Esophagus mucosa (tissue), 1 donor: ENCODE measurements around the gene STPG4. TPM values are rescaled to one million over a fixed set of nuclear protein-coding genes. Genes with fewer than 3 reads are reported as not detected.

Experiments used
- ATAC-seq: fragments of 200-7000 bp; cut with Tn5 transposase; one replicate; pipeline ENCODE4 v1.9.1; 2020
- total RNA-seq: library from RNA; stranded (reverse); gene quantifications from one replicate; pipeline ENCODE4 v1.2.4, GENCODE V29; 2023
- donor health status: DM: yes; HTN: yes; CAD: no.

STPG4 gene
- total RNA-seq, 1 donor from 2014 or later: 0.16 TPM

DNA sequence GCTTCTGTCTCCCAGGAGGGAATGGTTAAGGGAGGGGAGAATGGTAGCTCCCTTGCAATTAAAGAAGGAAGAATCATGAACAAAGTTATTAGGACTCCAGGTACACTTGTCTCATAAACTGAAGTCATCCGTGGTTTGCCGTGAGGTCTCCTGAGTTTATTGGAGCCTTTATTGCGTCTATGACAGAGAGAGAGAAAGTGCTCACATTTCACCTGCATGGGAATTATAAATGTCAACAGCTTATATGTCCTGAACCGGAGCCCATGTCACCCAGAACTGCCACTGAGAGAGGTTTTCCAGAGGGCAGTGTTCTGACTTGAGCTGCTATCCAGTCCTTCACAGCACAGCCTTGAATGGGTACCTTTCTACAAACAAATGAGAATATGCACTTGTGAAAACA is 104.3 kb downstream of the STPG4 start:
- ATAC-seq: no peak

DNA sequence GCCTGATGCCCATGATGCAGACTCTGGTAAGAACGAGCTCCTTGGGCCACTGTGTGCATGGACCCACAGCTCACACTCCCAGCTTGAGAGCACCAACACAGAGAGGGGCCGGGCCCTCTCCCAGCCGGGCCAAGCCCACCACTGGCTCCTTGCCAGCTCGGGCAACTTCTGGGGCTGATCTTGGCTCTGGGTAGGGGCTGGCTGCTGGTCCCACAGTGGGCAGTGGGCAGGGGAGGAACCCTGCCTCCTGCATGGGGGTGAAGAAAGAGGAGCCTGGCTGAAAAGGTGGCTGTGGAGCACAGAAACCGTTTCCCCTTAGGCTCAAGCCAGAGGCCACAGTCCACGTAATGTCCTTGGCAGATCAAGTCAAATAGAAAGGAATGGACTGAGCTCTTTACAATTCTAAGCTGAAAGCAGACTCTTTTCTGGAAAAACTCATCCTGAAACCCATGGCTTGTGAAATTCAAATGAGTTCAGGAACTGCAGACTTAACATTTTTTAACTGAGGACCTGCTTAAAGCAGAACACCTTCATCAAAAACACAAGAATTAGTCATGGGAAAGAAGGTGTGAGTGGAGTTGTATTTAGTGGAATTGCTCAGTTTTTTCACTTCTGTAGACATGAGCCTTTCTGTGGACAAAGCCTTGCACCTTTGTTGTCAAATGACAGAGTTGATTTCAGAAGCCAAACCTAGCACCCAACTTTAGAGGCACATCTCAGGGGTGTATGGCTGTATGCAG is 104.9 kb downstream of the STPG4 start:
- ATAC-seq: no peak

- no peak for ATAC-seq
Observed at GRCh38 chr2:47049502-47049901, 105.6 kb downstream of the STPG4 start.

DNA sequence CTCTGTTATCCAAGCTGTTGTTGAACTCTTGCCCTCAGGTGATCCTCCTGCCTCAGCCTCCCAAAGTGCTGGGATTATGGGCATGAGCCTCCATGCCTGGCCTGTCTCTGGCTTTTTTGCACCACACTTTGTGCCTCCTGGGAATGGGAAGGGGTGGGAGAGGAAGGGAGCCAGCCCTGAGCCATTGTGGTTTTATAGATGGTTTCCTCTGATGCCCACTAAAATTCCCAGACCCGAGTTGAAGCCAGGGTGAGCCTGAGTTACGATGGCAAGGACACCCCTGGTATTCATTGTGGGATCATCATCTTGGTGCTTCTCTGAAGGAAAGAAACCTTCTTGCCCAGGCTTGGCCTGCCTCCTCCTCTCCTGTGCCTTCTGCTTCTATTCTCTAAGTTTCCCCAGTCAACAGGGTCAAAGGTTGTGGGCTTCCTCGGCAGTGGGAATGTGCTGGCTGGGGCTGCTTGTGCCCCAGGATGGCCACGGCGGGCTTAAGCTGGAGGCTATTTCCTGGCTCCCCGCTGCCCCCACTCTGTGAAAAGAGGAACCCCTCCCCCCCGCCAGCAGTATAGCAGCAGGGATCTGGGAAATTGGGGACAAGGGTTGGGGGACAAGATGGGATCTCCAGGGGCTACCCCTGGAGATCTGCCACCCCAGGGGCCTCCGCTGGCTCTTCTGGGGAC is 106.2 kb downstream of the STPG4 start:
- ATAC-seq: no peak

DNA sequence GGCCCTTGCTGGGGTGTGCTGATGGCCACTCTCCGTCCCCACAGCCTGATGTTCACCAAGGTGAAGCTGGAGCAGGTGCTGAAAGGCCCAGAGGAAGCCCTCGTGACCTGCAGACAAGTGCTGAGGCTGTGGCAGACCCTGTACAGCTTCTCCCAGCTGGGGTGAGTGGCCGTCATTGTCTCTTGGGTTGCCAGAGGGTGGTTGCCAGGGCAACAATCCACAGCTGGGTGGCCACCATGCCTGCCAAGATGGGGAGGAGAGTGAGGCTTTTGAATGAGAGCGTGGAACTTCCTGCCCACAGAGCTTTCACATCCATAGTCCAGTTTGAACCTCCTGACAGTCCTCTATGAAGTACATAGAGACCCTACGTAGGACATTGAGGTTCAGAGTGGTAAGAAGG is 108.8 kb downstream of the STPG4 start:
- ATAC-seq: no peak

- peak; percentile 17 for ATAC-seq
Observed at GRCh38 chr2:47043891-47044239, 111.2 kb downstream of the STPG4 start.

DNA sequence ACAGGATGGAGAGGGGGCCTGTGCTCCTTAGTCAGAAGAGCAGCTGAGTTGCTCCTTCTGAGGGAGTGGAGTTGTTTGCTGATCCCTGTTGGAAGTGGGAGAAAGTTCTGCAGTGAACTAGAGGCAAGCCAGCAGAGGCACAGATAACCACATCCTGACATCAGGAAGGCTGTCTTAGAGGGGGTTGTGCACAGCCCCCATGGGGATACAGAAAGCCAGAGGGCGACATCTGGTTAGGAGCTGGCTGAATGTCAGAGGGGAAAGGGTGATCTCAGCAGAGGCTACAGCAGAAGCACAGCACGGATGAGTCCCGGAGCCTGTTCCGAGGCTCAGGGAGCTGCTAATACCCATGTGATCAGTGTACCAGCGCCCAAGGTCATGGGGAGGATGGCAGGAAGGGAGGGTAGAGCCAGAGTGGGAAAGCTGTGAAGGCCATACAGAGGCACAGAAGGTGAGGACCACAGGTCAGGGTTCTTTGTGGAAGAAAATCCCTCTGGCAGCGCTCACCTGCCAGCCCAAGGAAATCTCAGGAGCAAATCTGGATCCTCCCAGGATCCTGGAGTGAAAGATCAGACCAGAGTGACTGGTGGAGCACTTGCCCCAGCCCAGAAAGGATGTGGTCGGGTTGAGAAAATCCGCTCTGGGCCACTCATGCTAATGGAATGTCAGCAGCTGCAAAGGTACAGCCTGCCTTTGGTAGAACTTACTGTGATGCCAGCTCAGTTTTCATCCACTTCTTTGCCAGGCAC is 111.8 kb downstream of the STPG4 start:
- ATAC-seq: peak; percentile 81

- ATAC-seq: no peak
Observed at GRCh38 chr2:47041891-47042684, 113.0 kb downstream of the STPG4 start.

GRCh38 chr2:47041063-47041462 is 114.0 kb downstream of the STPG4 start:
- ATAC-seq: no peak

DNA sequence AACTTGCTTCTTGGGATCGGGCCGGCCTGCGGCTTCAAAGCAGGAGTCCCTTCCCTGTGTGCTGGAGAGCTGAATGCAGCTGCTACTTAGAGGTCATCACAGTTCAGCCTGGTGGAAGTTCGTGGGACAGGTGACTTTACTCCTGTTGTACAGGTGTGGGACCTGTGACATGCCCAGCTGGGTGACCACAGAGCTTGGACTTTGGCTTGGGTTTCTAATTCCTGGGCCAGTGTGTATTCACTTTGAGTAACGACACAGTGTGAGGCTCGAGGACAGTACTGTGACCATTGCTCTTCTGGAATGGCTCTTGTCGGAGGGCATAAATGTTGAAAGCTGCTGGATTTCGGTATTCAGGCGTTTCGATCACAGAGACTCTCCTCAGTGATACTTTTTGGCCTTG is 114.5 kb downstream of the STPG4 start:
- no peak for ATAC-seq

DNA sequence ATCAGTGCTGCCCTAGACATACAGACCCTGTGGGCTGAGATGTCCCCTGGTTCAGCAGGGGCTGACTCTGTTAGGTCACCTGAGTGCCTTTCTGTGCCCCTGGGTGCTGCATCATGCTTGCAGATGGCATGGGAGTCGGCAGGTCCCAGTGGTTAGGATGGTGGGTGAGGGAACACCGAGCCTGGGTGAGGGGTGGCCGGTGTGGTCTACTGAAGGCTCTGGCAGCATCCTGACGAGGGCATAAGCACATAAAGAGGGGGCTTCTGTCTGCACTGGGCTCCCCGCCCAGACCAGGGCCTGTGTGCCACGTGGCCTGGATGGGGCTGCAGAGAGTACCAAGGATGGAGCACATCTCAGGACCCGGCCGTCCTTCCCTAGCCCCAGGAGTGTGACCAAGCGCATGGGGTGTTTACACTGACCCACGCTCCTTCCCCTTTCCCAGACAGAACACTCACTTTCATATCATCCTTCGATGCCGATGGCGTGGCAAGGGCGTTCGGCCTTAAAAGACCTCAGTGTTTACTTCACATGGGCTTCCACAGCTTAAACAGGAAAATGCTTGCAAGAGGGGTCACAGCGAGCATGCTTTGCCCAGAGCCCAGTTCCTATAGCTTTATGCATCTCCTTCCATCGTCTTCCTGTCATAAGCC is 115.1 kb downstream of the STPG4 start:
- ATAC-seq: no peak

GRCh38 chr2:47039489-47039870 is 115.6 kb downstream of the STPG4 start:
- ATAC-seq: no peak

DNA sequence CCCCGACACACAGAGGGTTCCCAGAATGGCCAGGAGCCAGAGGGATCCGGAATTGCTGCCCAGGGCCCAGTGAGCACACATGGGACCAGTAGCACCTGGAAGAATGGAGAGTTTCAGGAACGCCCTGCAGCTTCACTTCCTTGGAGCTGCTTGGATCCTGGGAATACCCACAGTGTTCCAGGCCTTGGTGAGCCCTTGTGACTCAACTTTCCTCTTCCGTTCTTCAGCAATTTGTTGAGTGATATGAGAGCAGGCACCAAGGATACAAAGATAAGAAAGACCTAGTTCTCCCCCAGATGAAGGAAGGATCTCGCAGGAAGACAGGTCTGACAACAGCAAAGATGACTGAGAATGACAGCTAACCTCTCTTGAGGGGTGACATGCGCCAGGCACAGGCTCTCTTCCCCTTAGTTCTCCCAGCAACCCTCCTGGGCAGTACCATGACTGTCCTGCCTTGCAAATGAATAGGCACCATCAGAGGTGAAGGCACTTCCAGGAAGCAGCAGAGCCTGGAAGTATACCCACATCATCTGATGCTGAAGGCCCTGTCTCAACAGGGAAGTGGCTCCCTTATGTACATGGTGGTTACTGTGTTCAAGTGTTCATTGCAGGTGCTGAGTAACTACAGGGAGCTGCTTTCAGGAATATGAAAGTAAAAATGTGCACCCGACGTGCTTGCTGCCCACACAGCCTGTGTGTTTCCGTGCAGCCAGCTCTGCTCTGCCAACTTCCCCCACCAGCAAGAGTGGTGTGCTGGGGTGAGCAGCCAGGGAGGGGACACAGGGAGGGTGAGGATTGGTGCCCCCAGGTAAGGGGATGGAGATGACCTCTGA is 116.2 kb downstream of the STPG4 start:
- ATAC-seq: no peak

DNA sequence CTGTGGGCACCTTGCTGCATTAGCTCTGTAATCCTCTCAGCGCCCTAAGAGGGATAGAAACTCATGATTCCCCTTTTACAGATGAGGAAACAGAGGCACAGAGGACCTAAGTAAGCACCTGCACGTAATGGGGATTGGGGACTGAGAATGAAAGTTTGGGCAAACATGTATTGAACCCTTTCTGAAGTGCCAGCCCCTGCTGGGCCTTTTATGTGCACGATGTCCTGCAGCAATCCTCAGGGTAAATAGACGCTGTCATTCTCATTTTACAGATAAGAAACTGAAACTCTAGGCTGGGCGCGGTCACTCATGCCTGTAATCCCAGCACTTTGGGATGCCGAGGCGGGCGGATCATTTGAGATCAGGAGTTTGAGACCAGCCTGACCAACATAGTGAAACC is 117.4 kb downstream of the STPG4 start:
- ATAC-seq: no peak

Other genes with a start within 250 kb of the STPG4 start
- 53.3 TPM for gene MCFD2, start 239.5 kb downstream of the STPG4 start, total RNA-seq
- gene TTC7A, start 214.1 kb downstream of the STPG4 start, total RNA-seq: 19.1 TPM
- 206 TPM for gene CALM2, start 21.2 kb upstream of the STPG4 start, total RNA-seq
- gene EPCAM, start 214.0 kb upstream of the STPG4 start, total RNA-seq: 11.3 TPM
- gene MSH2, start 247.8 kb upstream of the STPG4 start, total RNA-seq: 10.7 TPM